A549 (cell line): ENCODE results near the gene TTC3.

ENCODE experiments used
- CHD2 ChIP-seq: fragments of 150-350 bp; IDR thresholded peaks from 2 replicates; pipeline ENCODE4 v1.6.1; 2014; ENCODE audit warnings: low read length; ENCODE audit not compliant: partially characterized antibody
- TF ChIP-seq, protein P1 (sequence below): fragments of >200 bp; sonication (Bioruptor Twin); formaldehyde crosslinking; IDR thresholded peaks from 3 replicates; pipeline ENCODE4 v1.5.1; 2016

DNA sequence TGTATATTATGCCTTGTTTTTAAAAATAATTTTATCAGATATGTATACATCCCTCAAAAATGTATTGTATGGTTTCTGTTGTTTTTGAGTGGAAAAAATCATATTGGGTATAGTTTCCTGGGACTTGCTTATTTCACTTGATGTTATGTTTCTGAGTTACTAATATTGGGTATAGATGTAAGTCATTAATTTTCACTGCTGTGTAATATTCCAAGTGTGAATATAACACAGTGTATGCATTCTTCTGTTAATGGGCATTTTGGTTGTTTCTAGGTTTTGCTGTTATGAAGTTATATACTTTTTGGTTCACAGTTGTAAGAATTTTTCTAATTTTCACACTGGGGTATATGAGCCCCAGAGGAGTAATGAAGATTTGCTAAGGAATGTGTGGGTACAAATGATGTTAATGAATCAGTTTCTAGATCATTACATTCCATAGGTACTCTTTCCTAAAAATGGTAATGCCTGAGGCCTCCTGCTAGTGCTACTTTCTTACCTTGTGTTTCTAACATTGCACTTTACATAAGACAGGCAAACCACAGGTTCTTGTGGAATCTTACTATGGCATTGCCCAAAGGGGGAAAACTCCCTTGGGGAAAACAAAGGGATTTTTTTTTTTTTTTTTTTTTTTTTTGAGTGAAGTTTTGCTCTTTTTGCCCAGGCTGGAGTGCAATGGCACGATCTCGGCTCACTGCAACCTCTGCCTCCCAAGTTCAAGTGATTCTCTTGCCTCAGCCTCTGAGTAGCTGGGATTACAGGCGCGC, 3.2 kb downstream of the TTC3 start:
- TF ChIP-seq, protein P1, sequence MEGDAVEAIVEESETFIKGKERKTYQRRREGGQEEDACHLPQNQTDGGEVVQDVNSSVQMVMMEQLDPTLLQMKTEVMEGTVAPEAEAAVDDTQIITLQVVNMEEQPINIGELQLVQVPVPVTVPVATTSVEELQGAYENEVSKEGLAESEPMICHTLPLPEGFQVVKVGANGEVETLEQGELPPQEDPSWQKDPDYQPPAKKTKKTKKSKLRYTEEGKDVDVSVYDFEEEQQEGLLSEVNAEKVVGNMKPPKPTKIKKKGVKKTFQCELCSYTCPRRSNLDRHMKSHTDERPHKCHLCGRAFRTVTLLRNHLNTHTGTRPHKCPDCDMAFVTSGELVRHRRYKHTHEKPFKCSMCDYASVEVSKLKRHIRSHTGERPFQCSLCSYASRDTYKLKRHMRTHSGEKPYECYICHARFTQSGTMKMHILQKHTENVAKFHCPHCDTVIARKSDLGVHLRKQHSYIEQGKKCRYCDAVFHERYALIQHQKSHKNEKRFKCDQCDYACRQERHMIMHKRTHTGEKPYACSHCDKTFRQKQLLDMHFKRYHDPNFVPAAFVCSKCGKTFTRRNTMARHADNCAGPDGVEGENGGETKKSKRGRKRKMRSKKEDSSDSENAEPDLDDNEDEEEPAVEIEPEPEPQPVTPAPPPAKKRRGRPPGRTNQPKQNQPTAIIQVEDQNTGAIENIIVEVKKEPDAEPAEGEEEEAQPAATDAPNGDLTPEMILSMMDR = no peak
- TF ChIP-seq CHD2 = no peak
